GM12875 (cell line): ENCODE data around the gene MAGI2.

Experiments used
- H3K4me3 ChIP-seq: one replicate; pipeline ENCODE4 v1.5.1; 2011; ENCODE audit warnings: low read depth, low read length, control low read depth
- CTCF ChIP-seq: IDR thresholded peaks from 2 replicates; pipeline ENCODE4 v1.5.1; 2011; ENCODE audit warnings: low read depth, mild to moderate bottlenecking, control low read depth, inconsistent platforms, low read length, moderate library complexity, borderline replicate concordance; ENCODE audit not compliant: insufficient read depth

MAGI2 gene

GRCh38 chr7:78062214-78062613 lies 1391.3 kb downstream of the MAGI2 start:
- H3K4me3 ChIP-seq: no peak overlapping the region
- TF ChIP-seq CTCF: no peak

GRCh38 chr7:78057571-78057970 lies 1395.9 kb downstream of the MAGI2 start:
- no peak overlapping the region for H3K4me3 ChIP-seq
- no peak for TF ChIP-seq CTCF

GRCh38 chr7:78055599-78055998 lies 1397.9 kb downstream of the MAGI2 start:
- no peak for TF ChIP-seq CTCF
- H3K4me3 ChIP-seq: no peak overlapping the region

GRCh38 chr7:78055001-78055573 lies 1398.4 kb downstream of the MAGI2 start:
- TF ChIP-seq CTCF: no peak
- H3K4me3 ChIP-seq: no peak overlapping the region

- TF ChIP-seq CTCF: no peak
- no peak overlapping the region for H3K4me3 ChIP-seq
Measured at GRCh38 chr7:78052112-78052511, 1401.4 kb downstream of the MAGI2 start.

- H3K4me3 ChIP-seq: no peak overlapping the region
- TF ChIP-seq CTCF: no peak
Measured at GRCh38 chr7:78047800-78048199, 1405.7 kb downstream of the MAGI2 start.

GRCh38 chr7:78043159-78043558 lies 1410.3 kb downstream of the MAGI2 start:
- no peak for TF ChIP-seq CTCF
- H3K4me3 ChIP-seq: no peak overlapping the region
